NCI-H146 treated with DMSO at 0.1 percent for 48 hours (cell line): ENCODE results near the gene ARHGEF35.
"Not testable (repeated sequence)": the region's sequence is repeated elsewhere in the genome, so short reads cannot be mapped to it uniquely, and the experiment has no call there.

ENCODE experiments used
- DNase-seq: peaks from one replicate; lab custom pipeline; 2025; ENCODE audit not compliant: unreplicated experiment; lab: John Stamatoyannopoulos, UW

ARHGEF35 gene

GRCh38 chr7:144179165-144179479 lies 16.5 kb downstream of the ARHGEF35 start:
- not testable (repeated sequence) for DNase-seq

GRCh38 chr7:144178380-144179164 lies 17.1 kb downstream of the ARHGEF35 start:
- DNase-seq = not testable (repeated sequence)

- no peak for DNase-seq
These were observed 21.0 kb downstream of the ARHGEF35 start for GRCh38 chr7:144174613-144175012.

GRCh38 chr7:144171594-144172350 lies 23.9 kb downstream of the ARHGEF35 start:
- not testable (repeated sequence) for DNase-seq

- DNase-seq = no peak
These were observed 30.8 kb downstream of the ARHGEF35 start for GRCh38 chr7:144164784-144165183.

GRCh38 chr7:144158861-144159260 lies 36.8 kb downstream of the ARHGEF35 start:
- no peak for DNase-seq

- no peak for DNase-seq
These were observed 47.3 kb downstream of the ARHGEF35 start for GRCh38 chr7:144148224-144148827.

GRCh38 chr7:144144426-144144825 lies 51.2 kb downstream of the ARHGEF35 start:
- DNase-seq = no peak

GRCh38 chr7:144142187-144142586 lies 53.4 kb downstream of the ARHGEF35 start:
- no peak for DNase-seq

GRCh38 chr7:144137501-144137900 lies 58.1 kb downstream of the ARHGEF35 start:
- no peak for DNase-seq
